PC-9 (cell line): ENCODE measurements around the gene ALKBH5. TPM values are rescaled to one million over a fixed set of nuclear protein-coding genes. Genes with fewer than 3 reads are reported as not detected.

Source experiments
- BruUV-seq: library from RNA; stranded (reverse); fragments of 400-500 nt; replicated peaks from 2 replicates; lab custom pipeline; 2021; lab: Mats Ljungman, UMichigan
- CTCF ChIA-PET: fragments of 300-600 bp; sonication (Branson Sonifier 250); formaldehyde crosslinking; loops from one replicate; lab custom pipeline; 2022; ENCODE audit warnings: antibody characterized with exemption; lab: Charles Lee
- POLR2A ChIA-PET: fragments of 300-600 bp; sonication (Branson Sonifier 250); formaldehyde crosslinking; loops from one replicate; lab custom pipeline; 2022; ENCODE audit warnings: antibody characterized with exemption; ENCODE audit not compliant: unreplicated experiment; lab: Charles Lee
- DNase-seq, 2 experiments: peaks; one replicate each; pipeline versions ENCODE4 v3.0.0 to v3.0.0-alpha.2; 2015 to 2022; ENCODE audit warnings: mixed read lengths in 1 of 2
- H2AFZ ChIP-seq: fragments of 200-600 bp; sonication (generic); 2 replicates; pipeline ENCODE4 v1.8.1; 2017; ENCODE audit warnings: antibody characterized with exemption
- H3F3A ChIP-seq: fragments of 200-600 bp; sonication (generic); 2 replicates; pipeline ENCODE4 v1.8.1; 2017; ENCODE audit warnings: antibody characterized with exemption, mild to moderate bottlenecking, low read depth; ENCODE audit not compliant: insufficient read depth
- H3K27ac ChIP-seq: fragments of 200-600 bp; sonication (generic); 2 replicates; pipeline ENCODE4 v1.6.1; 2016; ENCODE audit warnings: mixed run types
- H3K27me3 ChIP-seq: fragments of 200-600 bp; sonication (generic); 2 replicates; pipeline ENCODE4 v1.6.1; 2016; ENCODE audit warnings: low read depth, mixed run types; ENCODE audit not compliant: insufficient read depth
- H3K36me3 ChIP-seq: fragments of 200-600 bp; sonication (generic); 2 replicates; pipeline ENCODE4 v1.6.1; 2016; ENCODE audit warnings: low read depth, mixed run types
- H3K4me1 ChIP-seq: fragments of 200-600 bp; sonication (generic); replicated peaks from 2 replicates; pipeline ENCODE4 v1.6.1; 2016; ENCODE audit warnings: mixed run types; ENCODE audit not compliant: insufficient read depth
- H3K4me2 ChIP-seq: fragments of 200-600 bp; sonication (generic); 2 replicates; pipeline ENCODE4 v1.6.1; 2017; ENCODE audit warnings: mixed run types
- H3K4me3 ChIP-seq: fragments of 200-600 bp; sonication (generic); 2 replicates; pipeline ENCODE4 v1.6.1; 2016; ENCODE audit warnings: mixed run types
- H3K79me2 ChIP-seq: fragments of 200-600 bp; sonication (generic); 2 replicates; pipeline ENCODE4 v1.6.1; 2017; ENCODE audit warnings: low read depth, mixed run types
- H3K9me2 ChIP-seq: fragments of 200-600 bp; sonication (generic); 2 replicates; pipeline ENCODE4 v1.8.1; 2017; ENCODE audit warnings: mild to moderate bottlenecking; ENCODE audit not compliant: insufficient read depth
- H3K9me3 ChIP-seq: fragments of 200-600 bp; sonication (generic); 2 replicates; pipeline ENCODE4 v1.8.1; 2016; ENCODE audit warnings: low read depth; ENCODE audit not compliant: insufficient read depth
- H4K20me1 ChIP-seq: fragments of 200-600 bp; sonication (generic); 2 replicates; pipeline ENCODE4 v1.8.1; 2017; ENCODE audit not compliant: insufficient read depth
- EZH2 ChIP-seq: fragments of 200-600 bp; sonication (generic); IDR thresholded peaks from 2 replicates; pipeline ENCODE4 v1.8.0; 2017; ENCODE audit warnings: antibody characterized with exemption, low read depth
- intact Hi-C: fragments of 100-400 bp; cut with micrococcal nuclease; formaldehyde crosslinking; loops from one replicate; pipeline ENCODE4 v1.10.0; 2022; ENCODE audit not compliant: unreplicated experiment
- total RNA-seq: library from RNA; stranded (reverse); gene quantifications from 2 replicates; pipeline ENCODE4 v1.2.3, GENCODE V29; 2021
- TF ChIP-seq, protein P1 (sequence below): fragments of 200-600 bp; sonication (generic); conservative IDR thresholded peaks from 2 replicates; pipeline ENCODE4 v1.6.1; 2017; ENCODE audit warnings: mixed run types, antibody characterized with exemption, mild to moderate bottlenecking, moderate library complexity

ALKBH5 gene
- total RNA-seq, 1 experiment from 2014 or later = 117 TPM

DNA sequence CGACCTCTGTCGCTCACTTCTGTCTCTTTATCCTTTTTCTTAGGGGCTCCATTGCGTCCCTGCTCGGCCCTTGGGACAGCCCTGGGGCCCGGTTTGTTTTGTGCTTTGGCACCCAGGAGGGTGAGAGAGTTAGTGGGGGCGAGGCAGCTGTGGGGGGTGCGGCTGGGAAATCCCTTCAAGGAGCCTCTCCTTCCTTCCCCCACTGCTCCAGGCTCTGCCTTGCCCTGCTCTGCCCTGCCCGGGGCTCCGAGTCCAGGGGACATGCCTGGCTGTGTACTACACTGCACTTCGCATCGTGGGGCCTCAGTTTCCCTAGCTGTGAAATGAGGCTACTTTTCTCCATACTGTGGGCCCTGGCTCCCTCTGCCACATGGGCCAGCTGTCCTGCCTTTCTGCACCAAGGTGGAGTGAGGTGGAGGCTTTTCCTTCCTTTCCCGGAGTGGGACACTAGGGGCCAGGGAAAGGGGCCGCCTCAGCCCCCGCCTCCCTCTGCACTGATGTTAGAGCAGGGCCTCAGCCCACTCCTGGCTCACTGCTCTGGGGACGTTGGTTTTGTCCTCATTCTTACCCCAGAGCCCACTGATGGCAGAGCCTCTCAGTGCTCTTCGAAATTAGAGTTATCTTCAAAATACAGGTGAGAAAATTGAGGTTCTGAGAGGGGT lies 42.8 kb downstream of the ALKBH5 start:
- intact Hi-C loops = loop anchor here (10.0 kb wide), 1 partner anchor 88 kb away; the partner anchor contains the start of genes SMCR8 and TOP3A
- no peak for DNase-seq
- Histone ChIP-seq H3K4me2 (peak overlapping the region; percentile 96), H3K36me3 (no peaks in the 10 kb centered on the region), H3K4me3 (peak overlapping the region; percentile 70), H3K9me2 (no peaks in the 10 kb centered on the region), H4K20me1 (0 out of 2 replicates have a peak, but pooled peaks cover 3% of the 10 kb centered on the region), H3F3A (no peaks in the 10 kb centered on the region), H3K4me1 (peaks cover 13% of the 10 kb centered on the region), H3K27me3 (no peaks in the 10 kb centered on the region), H2AFZ (peak overlapping the region; percentile 78), H3K27ac (no peak overlapping the region), H3K9me3 (no peaks in the 10 kb centered on the region), H3K79me2 (peaks cover 13% of the 10 kb centered on the region)
- ChIA-PET CTCF (no interaction called here), POLR2A (no interaction called here)
- TF ChIP-seq EZH2 = no peak
- TF ChIP-seq, protein P1, sequence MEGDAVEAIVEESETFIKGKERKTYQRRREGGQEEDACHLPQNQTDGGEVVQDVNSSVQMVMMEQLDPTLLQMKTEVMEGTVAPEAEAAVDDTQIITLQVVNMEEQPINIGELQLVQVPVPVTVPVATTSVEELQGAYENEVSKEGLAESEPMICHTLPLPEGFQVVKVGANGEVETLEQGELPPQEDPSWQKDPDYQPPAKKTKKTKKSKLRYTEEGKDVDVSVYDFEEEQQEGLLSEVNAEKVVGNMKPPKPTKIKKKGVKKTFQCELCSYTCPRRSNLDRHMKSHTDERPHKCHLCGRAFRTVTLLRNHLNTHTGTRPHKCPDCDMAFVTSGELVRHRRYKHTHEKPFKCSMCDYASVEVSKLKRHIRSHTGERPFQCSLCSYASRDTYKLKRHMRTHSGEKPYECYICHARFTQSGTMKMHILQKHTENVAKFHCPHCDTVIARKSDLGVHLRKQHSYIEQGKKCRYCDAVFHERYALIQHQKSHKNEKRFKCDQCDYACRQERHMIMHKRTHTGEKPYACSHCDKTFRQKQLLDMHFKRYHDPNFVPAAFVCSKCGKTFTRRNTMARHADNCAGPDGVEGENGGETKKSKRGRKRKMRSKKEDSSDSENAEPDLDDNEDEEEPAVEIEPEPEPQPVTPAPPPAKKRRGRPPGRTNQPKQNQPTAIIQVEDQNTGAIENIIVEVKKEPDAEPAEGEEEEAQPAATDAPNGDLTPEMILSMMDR = no peak
- BruUV-seq = no TSS peak

DNA sequence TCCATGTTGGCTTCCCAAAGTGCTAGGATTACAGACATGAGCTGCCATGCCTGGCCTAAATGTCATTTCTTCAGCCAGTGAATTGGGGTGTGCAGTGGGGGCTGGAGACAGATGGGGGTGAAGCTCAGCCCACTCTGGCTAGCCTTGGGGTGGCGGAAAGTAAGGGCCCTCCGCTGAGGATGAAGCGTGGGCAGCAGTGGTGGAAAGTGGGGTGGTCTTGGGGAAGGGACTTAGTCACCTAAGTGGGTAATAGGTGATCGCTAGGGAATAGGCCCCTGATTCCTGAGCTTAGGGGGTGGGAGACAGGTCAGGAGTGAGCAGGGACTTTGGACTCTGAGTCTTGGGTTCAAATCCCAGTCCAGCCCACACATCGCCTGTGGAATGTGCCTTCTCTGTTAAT lies 44.0 kb downstream of the ALKBH5 start:
- H3K4me1 ChIP-seq = peaks cover 11% of the 10 kb centered on the region
- 0 out of 2 replicates have a peak, but pooled peaks cover 3% of the 10 kb centered on the region for H4K20me1 ChIP-seq
- no peaks in the 10 kb centered on the region for H3K9me2 ChIP-seq
- no peak overlapping the region for H3K4me3 ChIP-seq
- ChIA-PET CTCF (no interaction called here), POLR2A (interaction anchor here (0.6 kb wide), 1 partner anchor 39 kb away, joined by 5 read pairs; no protein-coding TSS in a partner anchor)
- no peak for TF ChIP-seq EZH2
- TF ChIP-seq, protein P1 = no peak
- H3K36me3 ChIP-seq = no peaks in the 10 kb centered on the region
- no peak overlapping the region for H2AFZ ChIP-seq
- no peak overlapping the region for H3K27ac ChIP-seq
- no peak for DNase-seq
- H3F3A ChIP-seq = no peaks in the 10 kb centered on the region
- peaks cover 13% of the 10 kb centered on the region for H3K79me2 ChIP-seq
- no peaks in the 10 kb centered on the region for H3K27me3 ChIP-seq
- BruUV-seq = no TSS peak
- intact Hi-C loops = loop anchor here (10.0 kb wide), 1 partner anchor 87 kb away; the partner anchor contains the start of genes SMCR8 and TOP3A
- H3K4me2 ChIP-seq = no peak overlapping the region
- H3K9me3 ChIP-seq = no peaks in the 10 kb centered on the region

DNA sequence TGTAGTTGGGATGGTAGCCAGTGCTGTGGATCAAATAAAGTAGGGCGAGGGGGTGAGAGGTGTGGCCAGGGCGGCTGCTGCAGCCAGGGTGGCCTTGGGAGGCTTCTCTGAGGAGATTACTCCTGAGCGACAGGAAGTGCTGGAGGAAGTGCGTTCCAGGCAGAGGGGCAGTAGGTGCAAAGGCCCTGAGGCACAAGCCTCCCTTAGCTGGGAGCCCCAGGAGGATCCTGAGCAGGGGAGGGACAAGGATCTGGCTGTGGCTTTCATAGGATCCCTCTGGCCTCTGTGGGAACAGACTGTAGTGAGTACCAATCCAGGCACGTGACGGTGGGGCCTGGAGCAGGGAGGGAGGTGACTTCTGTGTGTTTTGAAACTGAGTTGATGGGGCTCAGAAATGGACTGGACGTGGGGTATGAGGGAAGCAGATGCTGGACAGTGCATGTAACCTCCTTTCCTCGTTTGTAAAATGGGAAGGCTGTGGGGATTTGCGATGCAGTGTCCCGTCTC lies 44.6 kb downstream of the ALKBH5 start:
- H3K79me2 ChIP-seq = peaks cover 13% of the 10 kb centered on the region
- H3K4me3 ChIP-seq = no peak overlapping the region
- H3K4me1 ChIP-seq = peaks cover 11% of the 10 kb centered on the region
- no peak for DNase-seq
- no peaks in the 10 kb centered on the region for H3K9me2 ChIP-seq
- no peaks in the 10 kb centered on the region for H3K9me3 ChIP-seq
- H3K27ac ChIP-seq = no peak overlapping the region
- intact Hi-C loops = loop anchor here (10.0 kb wide), 1 partner anchor 87 kb away; the partner anchor contains the start of genes SMCR8 and TOP3A
- no peak overlapping the region for H2AFZ ChIP-seq
- H3K27me3 ChIP-seq = no peaks in the 10 kb centered on the region
- H3K4me2 ChIP-seq = no peak overlapping the region
- 0 out of 2 replicates have a peak, but pooled peaks cover 3% of the 10 kb centered on the region for H4K20me1 ChIP-seq
- H3F3A ChIP-seq = no peaks in the 10 kb centered on the region
- no peak for TF ChIP-seq EZH2
- TF ChIP-seq, protein P1 = no peak
- BruUV-seq = no TSS peak
- H3K36me3 ChIP-seq = no peaks in the 10 kb centered on the region
- POLR2A ChIA-PET = interaction anchor here (0.6 kb wide), 2 partner anchors 13 to 40 kb away, joined by 3 to 5 read pairs; no protein-coding TSS in a partner anchor
- CTCF ChIA-PET = no interaction called here
